Upper lobe of left lung (tissue), 6 donors: ENCODE measurements around the gene TNS3. TPM values are rescaled to one million over a fixed set of nuclear protein-coding genes. Genes with fewer than 3 reads are reported as not detected.

Experiments
- ATAC-seq, 2 donors: fragments of 200-7000 bp; cut with Tn5 transposase; one replicate each; pipeline ENCODE4 v1.9.1; 2022; ENCODE audit warnings: mild to moderate bottlenecking in 2 of 2, moderate library complexity in 2 of 2; ENCODE audit not compliant: low FRiP score in 2 of 2
- DNase-seq, 2 donors: peaks; one replicate each; pipeline ENCODE4 v3.0.0-alpha.2; 2019 to 2020
- H3K27ac ChIP-seq, 4 donors: fragments of 200-600 bp; sonication (generic); one replicate each; pipeline ENCODE4 v1.5.1; 2016 to 2019
- H3K27me3 ChIP-seq, 4 donors: fragments of 200-600 bp; sonication (generic); one replicate each; pipeline ENCODE4 v1.5.1; 2017 to 2019
- H3K36me3 ChIP-seq, 4 donors: fragments of 200-600 bp; sonication (generic); one replicate each; pipeline ENCODE4 v1.5.1; 2016 to 2019
- H3K4me1 ChIP-seq, 4 donors: fragments of 200-600 bp; sonication (generic); one replicate each; pipeline ENCODE4 v1.5.1; 2018 to 2019
- H3K4me3 ChIP-seq, 4 donors: fragments of 200-600 bp; sonication (generic); one replicate each; pipeline ENCODE4 v1.5.1; 2017 to 2019; ENCODE audit warnings: mild to moderate bottlenecking in 2 of 4, moderate library complexity in 1 of 4
- H3K9me3 ChIP-seq, 4 donors: fragments of 200-600 bp; sonication (generic); one replicate each; pipeline ENCODE4 v1.5.1; 2018 to 2019
- CTCF ChIP-seq, 6 experiments: fragments of 450-650 bp in 4 of 6; fragments of 200-600 bp in 2 of 6; sonication (generic) in 2 of 6; IDR thresholded peaks; one replicate each; pipeline ENCODE4 v1.5.1; 2016 to 2019; ENCODE audit warnings: antibody characterized with exemption in 6 of 6
- EP300 ChIP-seq, 4 donors: sonication (generic); formaldehyde crosslinking; IDR thresholded peaks; one replicate each; pipeline ENCODE4 v1.5.1; 2017; ENCODE audit warnings: antibody characterized with exemption in 4 of 4, control low read depth in 2 of 4
- POLR2A ChIP-seq, 4 donors: fragments of 450-650 bp; IDR thresholded peaks; one replicate each; pipeline ENCODE4 v1.5.1; 2016 to 2017; ENCODE audit warnings: antibody characterized with exemption in 4 of 4, mild to moderate bottlenecking in 2 of 4
- POLR2AphosphoS5 ChIP-seq, 2 donors: sonication (generic); formaldehyde crosslinking; IDR thresholded peaks; one replicate each; pipeline ENCODE4 v1.5.1; 2017; ENCODE audit warnings: antibody characterized with exemption in 2 of 2
- WGBS, 2 donors: methylation state at CpG; one replicate each; pipeline ENCODE4 v1.1.5; 2017 to 2018; 5-methylcytosine and 5-hydroxymethylcytosine counted together
- total RNA-seq, 6 donors: library from RNA; depleted of rRNA in 4 of 6; stranded (reverse); fragments of >200 nt in 4 of 6; gene quantifications; one replicate each; pipeline versions ENCODE4 v1.1.0 to v1.2.1, GENCODE V29; 2016 to 2021
- donor health status: DM: no; HTN: no; CAD: no; lungs with moderate emphysema.
- donor health status: DM: no; HTN: yes; CAD: no; lungs with severe emphysema.

Gene TNS3
- total RNA-seq, 6 donors from 2014 or later: 90.6 to 266 (median 143) TPM

DNA sequence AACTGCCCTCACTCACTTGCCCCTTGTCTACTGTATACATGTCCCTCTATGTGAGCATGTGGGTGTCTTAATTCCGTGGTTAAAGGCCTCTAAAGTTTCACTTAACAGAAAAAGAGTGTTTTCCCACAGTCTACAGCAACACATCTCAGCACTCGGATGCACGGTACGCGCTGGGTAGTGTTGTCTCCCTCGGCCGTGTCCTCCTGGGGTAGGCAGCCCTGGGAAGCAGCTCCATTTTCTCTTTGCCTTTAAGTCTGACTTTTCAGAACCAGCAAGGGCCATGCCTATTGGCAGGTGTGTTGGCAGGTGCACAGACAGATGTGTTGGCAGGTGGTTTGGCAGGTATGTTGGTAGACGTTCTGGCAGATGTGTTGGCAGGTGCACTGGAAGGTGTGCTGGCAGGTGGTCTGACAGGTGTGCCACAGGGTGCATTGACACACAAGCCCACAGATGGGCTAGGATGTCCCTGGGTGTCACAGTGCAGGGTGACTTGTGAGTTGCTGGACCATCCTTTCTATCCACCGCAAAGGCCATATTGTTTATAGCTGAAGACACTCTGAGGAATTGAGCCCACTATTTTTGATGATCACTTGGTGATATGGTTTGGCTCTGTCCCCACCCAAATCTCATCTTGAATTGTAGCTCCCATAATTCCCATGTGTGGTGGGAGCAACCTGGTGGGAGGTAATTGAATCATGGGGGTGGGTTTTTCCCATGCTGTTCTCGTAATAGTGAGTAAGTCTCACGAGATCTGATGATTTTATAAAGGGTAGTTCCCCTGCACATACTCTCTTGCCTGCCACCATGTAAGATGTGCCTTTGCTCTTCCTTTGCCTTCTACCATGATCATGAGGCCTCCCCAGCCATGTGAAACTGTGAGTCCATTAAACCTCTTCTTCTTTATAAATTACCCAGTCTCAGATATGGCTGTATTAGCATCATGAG, 296.9 kb downstream of the TNS3 start:
- TF ChIP-seq POLR2A (IDR thresholded peaks at IDR 0.05): no peak
- no peak for TF ChIP-seq EP300 (IDR thresholded peaks at IDR 0.05)
- TF ChIP-seq CTCF (IDR thresholded peaks at IDR 0.05): no peak
- TF ChIP-seq POLR2AphosphoS5 (IDR thresholded peaks at IDR 0.05): no peak
- no peaks in the 10 kb centered on the region for H3K9me3 ChIP-seq
- H3K27ac ChIP-seq: no peak overlapping the region
- WGBS, 2 donors: 92 to 94% methylated on average over 11 of the region's 11 CpGs
- DNase-seq (no peak), ATAC-seq (no peak)
- no peaks in the 10 kb centered on the region for H3K4me1 ChIP-seq
- H3K36me3 ChIP-seq: peaks cover 6 to 97% (median 52%) of the 10 kb centered on the region in 4 donors
- H3K4me3 ChIP-seq: no peak overlapping the region
- H3K27me3 ChIP-seq: no peaks in the 10 kb centered on the region

- H3K9me3 ChIP-seq: no peaks in the 10 kb centered on the region
- H3K4me1 ChIP-seq: no peaks in the 10 kb centered on the region
- TF ChIP-seq POLR2A (IDR thresholded peaks at IDR 0.05) (no peak), POLR2AphosphoS5 (IDR thresholded peaks at IDR 0.05) (no peak), CTCF (IDR thresholded peaks at IDR 0.05) (no peak), EP300 (IDR thresholded peaks at IDR 0.05) (no peak)
- peaks cover 6 to 99% (median 61%) of the 10 kb centered on the region in 4 donors for H3K36me3 ChIP-seq
- ATAC-seq (no peak), DNase-seq (no peak)
- H3K4me3 ChIP-seq: no peak overlapping the region
- 79 to 88% methylated on average over 7 to 10 of the region's 10 CpGs for WGBS, 2 donors
- H3K27ac ChIP-seq: no peak overlapping the region
- no peaks in the 10 kb centered on the region for H3K27me3 ChIP-seq
Observed at GRCh38 chr7:47283497-47284131, 298.3 kb downstream of the TNS3 start.

DNA sequence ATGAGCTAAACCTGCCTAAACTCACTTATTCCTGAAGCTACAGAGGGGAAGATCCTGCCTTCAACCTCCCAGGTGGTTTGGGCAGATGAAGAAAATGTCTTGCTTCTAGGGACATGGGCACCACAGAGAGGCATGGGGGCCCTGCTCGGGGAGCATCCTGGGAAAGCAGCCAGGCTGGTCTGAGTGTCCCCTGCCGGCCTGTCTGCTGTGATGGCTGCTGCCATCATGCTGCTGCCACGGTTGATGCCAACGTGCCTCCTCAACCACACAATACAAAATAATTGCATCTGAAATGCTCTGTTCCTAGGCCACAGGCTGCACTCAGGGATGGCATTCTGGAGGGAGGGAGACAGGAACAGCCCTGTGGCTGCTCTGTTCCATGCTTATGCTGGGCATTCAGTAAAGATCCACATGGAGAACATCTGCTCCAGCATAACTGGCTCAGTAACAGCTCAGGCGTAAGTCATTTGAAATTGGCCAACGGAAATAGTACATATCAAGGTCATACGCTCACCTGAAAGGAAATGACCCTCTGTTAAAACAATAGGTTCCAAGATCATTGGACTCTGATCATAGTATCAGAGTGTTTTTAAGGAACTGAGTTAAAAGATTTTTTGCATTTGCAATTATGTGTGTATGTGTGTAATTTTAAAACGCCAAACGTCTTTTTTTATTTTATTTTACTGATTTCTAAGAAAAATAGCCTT, 299.0 kb downstream of the TNS3 start:
- Histone ChIP-seq H3K27ac (no peak overlapping the region), H3K4me1 (no peaks in the 10 kb centered on the region), H3K36me3 (peaks cover 6 to 99% (median 60%) of the 10 kb centered on the region in 4 donors), H3K27me3 (no peaks in the 10 kb centered on the region), H3K4me3 (no peak overlapping the region), H3K9me3 (no peaks in the 10 kb centered on the region)
- DNase-seq: no peak
- 94 to 95% methylated on average over 9 of the region's 9 CpGs for WGBS, 2 donors
- no peak for ATAC-seq
- TF ChIP-seq EP300 (IDR thresholded peaks at IDR 0.05) (no peak), POLR2A (IDR thresholded peaks at IDR 0.05) (no peak), CTCF (IDR thresholded peaks at IDR 0.05) (no peak), POLR2AphosphoS5 (IDR thresholded peaks at IDR 0.05) (no peak)

- Histone ChIP-seq H3K36me3 (peaks cover 6 to 99% (median 67%) of the 10 kb centered on the region in 4 donors), H3K27me3 (no peaks in the 10 kb centered on the region), H3K27ac (no peak overlapping the region), H3K4me3 (no peak overlapping the region), H3K4me1 (no peaks in the 10 kb centered on the region), H3K9me3 (no peaks in the 10 kb centered on the region)
- 94 to 100% methylated on average over 2 to 5 of the region's 7 CpGs for WGBS, 2 donors
- TF ChIP-seq EP300 (IDR thresholded peaks at IDR 0.05) (no peak), POLR2AphosphoS5 (IDR thresholded peaks at IDR 0.05) (no peak), POLR2A (IDR thresholded peaks at IDR 0.05) (no peak), CTCF (IDR thresholded peaks at IDR 0.05) (no peak)
- ATAC-seq (no peak), DNase-seq (no peak)
Observed at GRCh38 chr7:47281966-47282643, 299.8 kb downstream of the TNS3 start.
